Activated CD4-positive, alpha-beta T cell treated with anti-CD3 and anti-CD28 coated beads, Interleukin-2, amount 10 ng/mL, durations not matched to agents 24 days and 14 days (primary cell): ENCODE data around the gene KMT2A. TPM values are rescaled to one million over a fixed set of nuclear protein-coding genes. Genes with fewer than 3 reads are reported as not detected.
"Not testable (repeated sequence)": the region's sequence is repeated elsewhere in the genome, so short reads cannot be mapped to it uniquely, and the experiment has no call there.

ENCODE experiments used
- DNase-seq: peaks from one replicate; pipeline ENCODE4 v3.0.0; 2022
- H3K27ac Mint-ChIP-seq: one replicate; pipeline ENCODE4 v1.8.0; 2022; ENCODE audit warnings: mild to moderate bottlenecking, mixed read lengths
- H3K27me3 Mint-ChIP-seq: one replicate; pipeline ENCODE4 v1.8.0; 2022; ENCODE audit warnings: mixed read lengths
- H3K36me3 Mint-ChIP-seq: one replicate; pipeline ENCODE4 v1.8.0; 2022; ENCODE audit warnings: low read depth, mild to moderate bottlenecking, mixed read lengths
- H3K4me1 Mint-ChIP-seq: one replicate; pipeline ENCODE4 v1.8.0; 2021; ENCODE audit warnings: mixed read lengths
- H3K4me3 Mint-ChIP-seq: one replicate; pipeline ENCODE4 v1.8.0; 2022; ENCODE audit warnings: mild to moderate bottlenecking, moderate library complexity, mixed read lengths
- H3K9me3 Mint-ChIP-seq: one replicate; pipeline ENCODE4 v1.8.0; 2021; ENCODE audit warnings: mixed read lengths
- intact Hi-C: fragments of 100-400 bp; cut with micrococcal nuclease; formaldehyde crosslinking; loops from one replicate; pipeline ENCODE4 v1.15.1; 2023
- total RNA-seq: library from RNA; stranded (reverse); gene quantifications from 2 replicates; pipeline ENCODE4 v1.2.3, GENCODE V29; 2022

KMT2A gene
- total RNA-seq, 1 donor from 2014 or later: 70.7 TPM

GRCh38 chr11:118441770-118442275 lies 5.5 kb downstream of the KMT2A start:
- peaks cover 35% of the 10 kb centered on the region for H3K36me3 Mint-ChIP-seq
- intact Hi-C loops: loop anchor here (2.0 to 5.0 kb wide), 2 partner anchors 135 to 440 kb away; partner anchors contain the start of gene CXCR5
- peak overlapping the region; percentile 9 for H3K27ac Mint-ChIP-seq
- no peak for DNase-seq
- peak overlapping the region; percentile 49 for H3K4me3 Mint-ChIP-seq
- H3K27me3 Mint-ChIP-seq: no peaks in the 10 kb centered on the region
- H3K4me1 Mint-ChIP-seq: peaks cover 70% of the 10 kb centered on the region
- no peaks in the 10 kb centered on the region for H3K9me3 Mint-ChIP-seq

GRCh38 chr11:118442301-118442700 lies 6.0 kb downstream of the KMT2A start:
- intact Hi-C loops: loop anchor here (2.0 to 5.0 kb wide), 2 partner anchors 136 to 440 kb away; partner anchors contain the start of gene CXCR5
- Mint-ChIP-seq H3K4me1 (peaks cover 74% of the 10 kb centered on the region), H3K4me3 (peak overlapping the region; percentile 49), H3K27ac (peak overlapping the region; percentile 9), H3K36me3 (peaks cover 37% of the 10 kb centered on the region), H3K27me3 (no peaks in the 10 kb centered on the region), H3K9me3 (no peaks in the 10 kb centered on the region)
- DNase-seq: no peak

DNA sequence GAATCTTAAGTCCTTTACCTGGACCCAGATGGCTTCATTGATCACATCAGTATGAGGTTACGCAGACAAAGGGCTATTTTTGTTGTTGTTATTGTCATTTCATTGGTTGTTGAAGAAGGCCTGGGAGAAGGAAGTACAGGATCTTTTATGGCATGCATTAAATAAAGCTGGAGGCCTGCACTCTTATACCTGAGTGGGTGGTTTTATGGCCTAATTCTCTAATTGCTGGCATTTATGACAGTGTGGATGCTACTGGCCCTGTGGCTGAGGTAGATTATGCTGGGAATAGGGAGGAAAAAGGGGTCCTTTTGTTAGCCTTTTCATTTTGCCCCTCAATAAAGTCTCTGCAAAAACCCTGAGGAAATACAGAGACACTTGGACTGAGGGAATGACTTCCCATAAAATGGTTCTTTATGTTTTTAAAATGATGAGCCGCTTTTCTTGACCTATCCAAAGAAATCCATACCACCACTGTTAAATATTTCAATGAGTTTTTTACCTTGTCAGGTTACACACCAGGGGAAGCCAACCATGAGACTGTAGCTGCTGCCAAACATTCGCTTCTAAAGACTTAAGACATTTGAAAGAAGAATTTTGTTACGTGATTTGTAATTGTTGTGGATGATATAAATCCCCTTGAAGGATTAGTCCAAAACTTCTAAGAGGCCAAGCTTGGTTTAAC lies 6.8 kb downstream of the KMT2A start:
- intact Hi-C loops: loop anchor here (1.0 to 5.0 kb wide), 3 partner anchors 8 to 439 kb away; partner anchors contain the start of gene CXCR5

GRCh38 chr11:118443590-118444218 lies 7.4 kb downstream of the KMT2A start:
- peaks cover 83% of the 10 kb centered on the region for H3K4me1 Mint-ChIP-seq
- H3K27ac Mint-ChIP-seq: peak overlapping the region; percentile 85
- peak overlapping the region; percentile 43 for H3K4me3 Mint-ChIP-seq
- peaks cover 39% of the 10 kb centered on the region for H3K36me3 Mint-ChIP-seq
- intact Hi-C loops: loop anchor here (1.0 to 5.0 kb wide), 3 partner anchors 8 to 439 kb away; partner anchors contain the start of gene CXCR5
- H3K9me3 Mint-ChIP-seq: no peaks in the 10 kb centered on the region
- DNase-seq: peak; percentile 64
- H3K27me3 Mint-ChIP-seq: no peaks in the 10 kb centered on the region

More for the DNA sequence above, 6.8 kb downstream of the KMT2A start:
- Mint-ChIP-seq H3K27ac (peak overlapping the region; percentile 85), H3K36me3 (peaks cover 40% of the 10 kb centered on the region), H3K4me1 (peaks cover 80% of the 10 kb centered on the region), H3K4me3 (peak overlapping the region; percentile 43), H3K9me3 (no peaks in the 10 kb centered on the region), H3K27me3 (no peaks in the 10 kb centered on the region)
- no peak for DNase-seq

DNA sequence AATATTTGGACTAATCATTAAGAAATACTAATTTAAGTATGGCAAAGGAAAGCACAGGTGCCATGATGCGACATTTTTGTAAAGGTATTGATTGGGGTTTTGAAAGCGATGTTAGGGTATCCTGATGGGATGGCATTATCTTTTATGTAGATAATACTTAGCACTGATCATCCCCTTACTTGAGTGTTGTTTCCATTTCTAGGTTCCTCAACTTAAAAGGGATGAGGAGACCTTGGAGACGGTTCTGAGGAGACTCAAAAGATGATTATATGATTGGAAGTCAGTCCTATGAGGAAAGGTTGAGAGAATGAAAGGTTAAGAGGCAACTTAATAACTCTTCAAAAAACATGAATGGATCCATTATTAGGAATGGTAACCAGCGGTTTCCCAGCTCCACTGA lies 11.1 kb downstream of the KMT2A start:
- H3K4me1 Mint-ChIP-seq: peaks cover 63% of the 10 kb centered on the region
- intact Hi-C loops: no loop called here
- DNase-seq: no peak
- peak overlapping the region; percentile 49 for H3K4me3 Mint-ChIP-seq
- H3K36me3 Mint-ChIP-seq: peaks cover 31% of the 10 kb centered on the region
- peak overlapping the region; percentile 27 for H3K27ac Mint-ChIP-seq
- no peaks in the 10 kb centered on the region for H3K27me3 Mint-ChIP-seq
- H3K9me3 Mint-ChIP-seq: no peaks in the 10 kb centered on the region

GRCh38 chr11:118448294-118448693 lies 12.0 kb downstream of the KMT2A start:
- peak overlapping the region; percentile 44 for H3K4me3 Mint-ChIP-seq
- no peaks in the 10 kb centered on the region for H3K9me3 Mint-ChIP-seq
- intact Hi-C loops: loop anchor here (1.0 kb wide), 1 partner anchor 10 kb away; no protein-coding TSS in a partner anchor
- peaks cover 57% of the 10 kb centered on the region for H3K4me1 Mint-ChIP-seq
- H3K27ac Mint-ChIP-seq: peak overlapping the region; percentile 35
- DNase-seq: peak; percentile 74
- H3K27me3 Mint-ChIP-seq: no peaks in the 10 kb centered on the region
- peaks cover 37% of the 10 kb centered on the region for H3K36me3 Mint-ChIP-seq

GRCh38 chr11:118449316-118449918 lies 13.1 kb downstream of the KMT2A start:
- DNase-seq: no peak
- peaks cover 54% of the 10 kb centered on the region for H3K4me1 Mint-ChIP-seq
- H3K27ac Mint-ChIP-seq: no peak overlapping the region
- intact Hi-C loops: no loop called here
- H3K36me3 Mint-ChIP-seq: peaks cover 47% of the 10 kb centered on the region
- H3K4me3 Mint-ChIP-seq: no peak overlapping the region
- H3K9me3 Mint-ChIP-seq: no peaks in the 10 kb centered on the region
- H3K27me3 Mint-ChIP-seq: no peaks in the 10 kb centered on the region

DNA sequence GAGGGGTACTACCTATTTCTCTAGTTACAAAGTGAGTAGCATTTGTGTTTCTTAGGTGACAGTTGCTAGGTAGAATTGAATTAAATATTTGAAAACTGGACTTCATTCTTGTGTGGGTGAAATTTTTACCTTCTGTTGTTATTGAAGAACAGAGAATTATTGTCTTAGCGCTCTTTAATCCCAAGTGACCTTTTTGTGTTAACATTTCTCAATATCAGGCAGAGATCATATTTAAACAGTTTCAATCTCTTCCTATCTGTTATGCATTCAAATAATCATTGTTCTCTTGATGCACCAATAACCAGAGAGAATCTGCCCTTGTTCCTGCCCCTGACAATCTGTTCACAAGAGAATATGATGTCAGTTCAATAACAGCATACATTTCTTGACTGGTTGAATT lies 14.2 kb downstream of the KMT2A start:
- peaks cover 48% of the 10 kb centered on the region for H3K4me1 Mint-ChIP-seq
- peaks cover 40% of the 10 kb centered on the region for H3K36me3 Mint-ChIP-seq
- no peak for DNase-seq
- no peak overlapping the region for H3K27ac Mint-ChIP-seq
- intact Hi-C loops: no loop called here
- no peaks in the 10 kb centered on the region for H3K27me3 Mint-ChIP-seq
- no peaks in the 10 kb centered on the region for H3K9me3 Mint-ChIP-seq
- no peak overlapping the region for H3K4me3 Mint-ChIP-seq

- H3K4me1 Mint-ChIP-seq: peaks cover 11% of the 10 kb centered on the region
- peaks cover 12% of the 10 kb centered on the region for H3K36me3 Mint-ChIP-seq
- H3K27ac Mint-ChIP-seq: peak overlapping the region; percentile 7
- no peaks in the 10 kb centered on the region for H3K27me3 Mint-ChIP-seq
- no peaks in the 10 kb centered on the region for H3K9me3 Mint-ChIP-seq
- no peak overlapping the region for H3K4me3 Mint-ChIP-seq
- intact Hi-C loops: no loop called here
- DNase-seq: no peak
Measured at GRCh38 chr11:118462178-118462577, 25.9 kb downstream of the KMT2A start.

DNA sequence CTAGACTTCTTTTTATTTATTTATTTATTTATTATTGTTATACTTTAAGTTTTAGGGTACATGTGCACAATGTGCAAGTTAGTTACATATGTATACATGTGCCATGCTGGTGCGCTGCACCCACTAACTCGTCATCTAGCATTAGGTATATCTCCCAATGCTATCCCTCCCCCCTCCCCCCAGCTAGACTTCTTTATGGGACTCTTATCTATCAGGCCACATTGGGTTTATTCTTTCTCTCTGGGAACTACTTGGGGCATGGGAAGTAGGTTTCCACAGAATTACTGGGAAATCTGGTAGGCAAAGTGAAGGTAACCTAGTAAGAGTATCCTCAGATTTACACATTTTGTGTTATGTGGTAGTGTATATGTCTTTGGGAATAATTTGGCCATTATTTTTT lies 32.7 kb downstream of the KMT2A start:
- DNase-seq, H3K27me3 Mint-ChIP-seq, H3K9me3 Mint-ChIP-seq, H3K27ac Mint-ChIP-seq, H3K4me3 Mint-ChIP-seq, intact Hi-C loops: not testable (repeated sequence)
- Mint-ChIP-seq H3K4me1 (peaks cover 16% of the 10 kb centered on the region), H3K36me3 (peaks cover 39% of the 10 kb centered on the region)

DNA sequence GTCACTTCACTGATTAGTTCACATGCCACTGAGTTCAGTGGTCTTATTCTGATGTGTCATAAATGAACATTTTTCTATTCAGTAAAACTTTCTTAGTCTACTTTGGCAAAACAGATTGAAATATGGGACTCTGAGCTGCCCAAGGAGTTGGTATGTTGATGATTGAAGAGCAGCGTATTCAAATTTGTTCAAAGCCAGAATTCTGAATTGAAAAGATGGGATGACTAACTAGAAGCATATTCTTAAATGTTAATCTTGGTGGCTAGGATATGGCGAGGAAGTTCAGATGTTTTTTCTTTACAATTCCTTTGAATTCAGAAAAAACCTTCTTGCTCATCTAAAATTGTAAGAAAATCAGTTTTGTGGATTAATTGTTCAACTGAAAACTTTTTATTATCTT lies 34.7 kb downstream of the KMT2A start:
- no peak for DNase-seq
- intact Hi-C loops: no loop called here
- peaks cover 42% of the 10 kb centered on the region for H3K36me3 Mint-ChIP-seq
- no peaks in the 10 kb centered on the region for H3K9me3 Mint-ChIP-seq
- H3K27ac Mint-ChIP-seq: no peak overlapping the region
- H3K4me3 Mint-ChIP-seq: no peak overlapping the region
- no peaks in the 10 kb centered on the region for H3K27me3 Mint-ChIP-seq
- H3K4me1 Mint-ChIP-seq: peaks cover 12% of the 10 kb centered on the region

DNA sequence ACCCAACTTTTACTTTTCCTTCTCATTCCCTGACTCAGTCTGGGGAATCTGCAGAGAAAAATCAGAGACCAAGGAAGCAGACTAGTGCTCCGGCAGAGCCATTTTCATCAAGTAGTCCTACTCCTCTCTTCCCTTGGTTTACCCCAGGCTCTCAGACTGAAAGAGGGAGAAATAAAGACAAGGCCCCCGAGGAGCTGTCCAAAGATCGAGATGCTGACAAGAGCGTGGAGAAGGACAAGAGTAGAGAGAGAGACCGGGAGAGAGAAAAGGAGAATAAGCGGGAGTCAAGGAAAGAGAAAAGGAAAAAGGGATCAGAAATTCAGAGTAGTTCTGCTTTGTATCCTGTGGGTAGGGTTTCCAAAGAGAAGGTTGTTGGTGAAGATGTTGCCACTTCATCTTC lies 37.2 kb downstream of the KMT2A start:
- intact Hi-C loops: no loop called here

DNA sequence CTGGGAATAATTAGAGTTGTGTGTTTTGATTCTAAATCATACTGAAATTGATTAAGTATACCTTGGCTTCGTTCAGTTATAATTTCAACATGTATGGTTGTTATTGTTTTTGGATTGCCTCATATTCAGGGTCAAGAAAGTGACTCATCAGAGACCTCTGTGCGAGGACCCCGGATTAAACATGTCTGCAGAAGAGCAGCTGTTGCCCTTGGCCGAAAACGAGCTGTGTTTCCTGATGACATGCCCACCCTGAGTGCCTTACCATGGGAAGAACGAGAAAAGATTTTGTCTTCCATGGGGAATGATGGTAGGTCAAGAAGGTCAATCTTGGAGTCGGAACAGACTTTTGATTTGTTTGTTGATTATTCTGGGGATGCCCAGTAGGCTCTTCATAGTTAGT lies 40.4 kb downstream of the KMT2A start:
- H3K36me3 Mint-ChIP-seq: peaks cover 70% of the 10 kb centered on the region
- intact Hi-C loops: no loop called here
- H3K4me3 Mint-ChIP-seq: no peak overlapping the region
- no peaks in the 10 kb centered on the region for H3K9me3 Mint-ChIP-seq
- H3K27me3 Mint-ChIP-seq: no peaks in the 10 kb centered on the region
- H3K4me1 Mint-ChIP-seq: peaks cover 6% of the 10 kb centered on the region
- H3K27ac Mint-ChIP-seq: peak overlapping the region; percentile 51
- no peak for DNase-seq

More for the DNA sequence above, 37.2 kb downstream of the KMT2A start:
- no peaks in the 10 kb centered on the region for H3K9me3 Mint-ChIP-seq
- H3K4me1 Mint-ChIP-seq: peaks cover 16% of the 10 kb centered on the region
- no peak overlapping the region for H3K27ac Mint-ChIP-seq
- H3K36me3 Mint-ChIP-seq: peaks cover 61% of the 10 kb centered on the region
- no peak for DNase-seq
- H3K4me3 Mint-ChIP-seq: no peak overlapping the region
- H3K27me3 Mint-ChIP-seq: no peaks in the 10 kb centered on the region

- H3K4me3 Mint-ChIP-seq, DNase-seq, H3K27me3 Mint-ChIP-seq, intact Hi-C loops, H3K9me3 Mint-ChIP-seq, H3K4me1 Mint-ChIP-seq, H3K27ac Mint-ChIP-seq: not testable (repeated sequence)
- H3K36me3 Mint-ChIP-seq: peaks cover 65% of the 10 kb centered on the region
Measured at GRCh38 chr11:118481238-118481637, 44.9 kb downstream of the KMT2A start.
